GM13976 (cell line): ENCODE measurements around the gene AIM2.
"Not testable (repeated sequence)": the region's sequence is repeated elsewhere in the genome, so short reads cannot be mapped to it uniquely, and the experiment has no call there.

Experiments
- DNase-seq: peaks from one replicate; pipeline ENCODE4 v3.0.0; 2012; ENCODE audit warnings: low spot score
- in situ Hi-C: fragments of 300-500 bp; cut with MboI; formaldehyde crosslinking; loops from one replicate; pipeline ENCODE4 v1.12.0; 2022; ENCODE audit warnings: low sequenced_read_pairs, mixed read lengths, inconsistent platforms; ENCODE audit not compliant: unreplicated experiment
- TF ChIP-seq, protein P1 (sequence below): IDR thresholded peaks from 2 replicates; pipeline ENCODE4 v1.5.1; 2012; ENCODE audit warnings: borderline replicate concordance, mild to moderate bottlenecking; ENCODE audit not compliant: insufficient read depth; ENCODE audit errors: extremely low read depth, missing control alignments, control extremely low read depth

Gene AIM2, protein sequence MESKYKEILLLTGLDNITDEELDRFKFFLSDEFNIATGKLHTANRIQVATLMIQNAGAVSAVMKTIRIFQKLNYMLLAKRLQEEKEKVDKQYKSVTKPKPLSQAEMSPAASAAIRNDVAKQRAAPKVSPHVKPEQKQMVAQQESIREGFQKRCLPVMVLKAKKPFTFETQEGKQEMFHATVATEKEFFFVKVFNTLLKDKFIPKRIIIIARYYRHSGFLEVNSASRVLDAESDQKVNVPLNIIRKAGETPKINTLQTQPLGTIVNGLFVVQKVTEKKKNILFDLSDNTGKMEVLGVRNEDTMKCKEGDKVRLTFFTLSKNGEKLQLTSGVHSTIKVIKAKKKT

DNA sequence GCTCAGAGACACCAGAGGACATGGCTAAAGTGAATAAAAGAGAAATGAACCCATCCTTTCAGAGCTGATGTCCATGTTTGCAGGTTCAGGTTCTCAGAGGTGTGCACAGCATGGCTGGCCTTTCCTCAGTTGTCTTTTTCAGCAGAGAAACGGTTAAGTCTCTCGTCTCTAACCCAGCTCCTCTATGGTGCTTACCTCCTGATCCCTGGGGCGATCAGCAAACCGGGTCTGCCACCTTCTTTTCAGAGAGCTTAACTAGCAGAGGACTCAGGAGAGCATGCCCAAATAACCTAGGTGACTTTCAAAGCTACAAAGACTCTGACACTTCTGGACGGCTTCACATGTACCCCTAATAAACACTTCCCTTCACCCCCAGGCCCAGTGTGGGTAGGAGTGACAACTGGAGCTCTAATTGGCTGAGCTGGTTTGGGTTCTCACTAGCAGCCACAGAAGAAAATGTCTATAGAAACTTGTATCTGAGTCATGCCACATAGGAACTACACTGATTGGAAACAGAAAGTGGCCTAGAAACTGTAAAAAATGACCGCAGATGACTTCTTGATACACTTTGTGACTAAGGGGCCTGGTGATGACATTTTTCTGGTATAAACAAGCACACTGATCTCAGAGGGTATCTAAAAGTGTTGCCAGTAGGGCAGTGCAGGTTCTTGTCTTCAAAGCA, at the start of gene AIM2:
Gene AIM2 (minus strand): TSS at position 329 of the 682 bp plus-strand sequence. CDS start 3,267 bp downstream, outside the sequence.
- in situ Hi-C loops = no loop called here
- DNase-seq = peak; percentile 48
- TF ChIP-seq, protein P1, sequence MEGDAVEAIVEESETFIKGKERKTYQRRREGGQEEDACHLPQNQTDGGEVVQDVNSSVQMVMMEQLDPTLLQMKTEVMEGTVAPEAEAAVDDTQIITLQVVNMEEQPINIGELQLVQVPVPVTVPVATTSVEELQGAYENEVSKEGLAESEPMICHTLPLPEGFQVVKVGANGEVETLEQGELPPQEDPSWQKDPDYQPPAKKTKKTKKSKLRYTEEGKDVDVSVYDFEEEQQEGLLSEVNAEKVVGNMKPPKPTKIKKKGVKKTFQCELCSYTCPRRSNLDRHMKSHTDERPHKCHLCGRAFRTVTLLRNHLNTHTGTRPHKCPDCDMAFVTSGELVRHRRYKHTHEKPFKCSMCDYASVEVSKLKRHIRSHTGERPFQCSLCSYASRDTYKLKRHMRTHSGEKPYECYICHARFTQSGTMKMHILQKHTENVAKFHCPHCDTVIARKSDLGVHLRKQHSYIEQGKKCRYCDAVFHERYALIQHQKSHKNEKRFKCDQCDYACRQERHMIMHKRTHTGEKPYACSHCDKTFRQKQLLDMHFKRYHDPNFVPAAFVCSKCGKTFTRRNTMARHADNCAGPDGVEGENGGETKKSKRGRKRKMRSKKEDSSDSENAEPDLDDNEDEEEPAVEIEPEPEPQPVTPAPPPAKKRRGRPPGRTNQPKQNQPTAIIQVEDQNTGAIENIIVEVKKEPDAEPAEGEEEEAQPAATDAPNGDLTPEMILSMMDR = no peak

DNA sequence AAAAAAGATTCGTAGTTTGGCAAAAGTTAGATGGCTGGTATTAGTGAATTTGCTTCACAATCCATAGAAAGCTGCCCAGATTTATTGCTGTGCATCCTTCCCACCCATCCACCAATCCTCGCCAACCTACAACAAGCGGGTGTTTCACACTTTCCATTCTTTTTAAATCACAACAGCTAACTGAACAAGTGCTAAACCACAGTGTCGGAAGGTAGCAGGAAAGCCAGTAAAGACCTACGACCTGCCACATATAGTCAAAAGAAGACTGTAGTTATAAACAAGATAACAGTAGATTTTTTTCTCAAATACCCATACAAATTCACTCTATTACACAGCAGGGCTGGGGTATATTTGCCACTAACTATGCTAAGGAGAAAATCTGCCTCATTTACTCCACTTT, 47.0 kb upstream of the AIM2 start:
- TF ChIP-seq, protein P1 = no peak
- in situ Hi-C loops = no loop called here
- DNase-seq = no peak

DNA sequence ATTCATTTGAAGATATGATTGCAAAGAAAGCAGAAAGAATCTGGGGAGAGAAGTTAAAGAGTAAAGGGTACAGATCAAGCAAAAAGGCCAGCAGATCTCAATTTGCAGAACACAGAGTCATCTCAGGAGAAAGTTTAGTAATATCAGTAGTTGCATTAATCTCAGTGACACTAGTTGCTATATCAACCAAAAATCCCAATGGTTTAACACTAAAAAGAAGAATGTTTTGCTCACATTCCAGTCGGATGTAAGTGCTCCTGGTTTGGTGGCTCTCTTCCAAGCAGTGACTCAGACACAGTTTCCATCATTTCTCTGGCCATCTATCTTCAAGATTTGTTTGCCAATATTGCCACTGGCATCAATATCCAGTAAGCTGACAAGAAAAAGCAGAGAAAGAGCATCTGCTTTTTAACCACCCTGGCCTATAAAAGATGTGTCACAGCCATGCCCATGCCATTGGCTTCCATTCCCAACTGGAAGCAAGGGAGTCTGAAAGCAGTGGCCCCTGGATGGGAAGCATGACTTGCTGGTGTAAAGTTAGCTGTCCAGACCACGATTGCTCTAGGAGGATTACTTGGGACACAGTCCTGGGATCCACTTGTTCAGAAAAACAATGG, 45.5 kb upstream of the AIM2 start:
- TF ChIP-seq, protein P1 = no peak
- in situ Hi-C loops = no loop called here
- DNase-seq = peak; percentile 45

DNA sequence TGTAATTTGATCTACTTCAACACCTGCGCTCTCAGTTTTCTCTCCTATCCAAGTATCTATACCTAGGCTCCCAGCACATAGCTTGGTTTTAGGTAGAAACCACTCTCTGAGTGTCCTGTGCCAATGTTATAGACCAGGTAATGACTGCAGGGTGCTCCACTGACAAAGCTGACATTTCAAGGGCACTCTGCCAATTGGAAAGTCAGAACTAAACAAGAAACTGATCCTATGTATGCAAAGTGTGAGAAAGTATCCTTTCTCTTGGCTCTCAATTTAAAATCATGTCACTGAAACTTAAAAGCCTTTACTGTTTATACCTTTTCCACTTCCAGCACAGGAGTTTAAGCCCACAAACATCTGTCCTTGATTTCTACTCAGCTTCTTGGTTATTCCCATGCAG, 45.0 kb upstream of the AIM2 start:
- TF ChIP-seq, protein P1 = no peak
- no peak for DNase-seq
- in situ Hi-C loops = no loop called here

DNA sequence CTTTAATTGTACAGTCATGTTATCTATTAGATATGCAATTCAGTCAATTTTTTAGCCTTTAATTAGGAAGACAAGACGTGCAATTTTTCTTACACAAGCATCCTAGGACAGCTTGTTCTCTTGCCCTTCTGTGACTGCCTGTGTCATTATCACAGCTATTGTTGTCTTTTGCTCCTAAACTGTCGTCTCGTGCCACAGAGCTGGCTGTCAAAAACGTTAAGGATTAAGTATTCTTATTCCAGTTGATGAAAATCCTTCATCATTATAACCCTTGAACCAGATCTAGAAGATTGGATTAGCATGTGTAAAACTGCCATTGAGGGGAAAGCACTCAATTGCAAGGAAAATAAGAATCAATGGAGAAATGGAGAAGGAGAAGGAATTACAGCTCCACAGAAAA, 43.8 kb upstream of the AIM2 start:
- in situ Hi-C loops = no loop called here
- TF ChIP-seq, protein P1 = no peak
- no peak for DNase-seq

DNA sequence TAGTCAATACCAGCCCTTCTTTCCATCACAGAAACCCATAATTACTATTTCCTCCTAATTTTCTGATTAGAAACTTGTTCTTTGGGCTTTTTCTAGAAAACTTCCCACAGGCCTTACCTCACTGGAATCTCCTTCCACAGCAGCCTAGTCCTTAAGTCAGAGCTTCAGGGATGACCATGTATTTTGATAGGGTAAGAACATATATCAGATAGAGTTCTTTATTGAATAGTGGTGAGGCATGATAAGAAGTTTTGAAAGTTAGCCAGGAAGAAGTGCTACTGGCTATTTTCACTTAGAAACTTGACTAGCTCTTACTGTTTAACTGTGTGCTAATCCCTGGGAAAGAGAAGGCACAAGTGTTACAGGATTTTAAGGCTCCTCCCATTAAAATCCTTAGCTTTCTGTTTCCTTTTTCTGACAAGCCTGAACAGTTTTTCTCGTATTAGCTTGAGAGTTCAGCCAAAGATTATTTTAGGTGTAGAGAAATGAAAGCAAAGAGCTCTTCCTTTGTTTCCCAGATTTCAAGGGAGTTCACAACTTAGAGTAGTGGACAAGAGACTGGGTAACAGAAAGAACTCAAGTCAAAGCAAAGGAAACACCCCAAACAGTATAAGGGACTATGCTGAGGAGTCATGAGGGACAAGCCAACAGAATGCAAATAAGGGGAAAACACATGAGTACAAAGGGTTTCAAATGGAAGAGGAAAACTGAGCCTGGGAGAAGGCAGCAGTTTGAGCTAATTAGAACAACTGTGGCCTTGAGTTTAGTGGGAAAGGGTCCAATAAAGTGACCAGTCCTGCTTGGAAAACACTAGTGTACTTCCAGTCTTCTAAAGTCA, 37.2 kb upstream of the AIM2 start:
- in situ Hi-C loops = no loop called here
- DNase-seq = no peak
- TF ChIP-seq, protein P1 = no peak

DNA sequence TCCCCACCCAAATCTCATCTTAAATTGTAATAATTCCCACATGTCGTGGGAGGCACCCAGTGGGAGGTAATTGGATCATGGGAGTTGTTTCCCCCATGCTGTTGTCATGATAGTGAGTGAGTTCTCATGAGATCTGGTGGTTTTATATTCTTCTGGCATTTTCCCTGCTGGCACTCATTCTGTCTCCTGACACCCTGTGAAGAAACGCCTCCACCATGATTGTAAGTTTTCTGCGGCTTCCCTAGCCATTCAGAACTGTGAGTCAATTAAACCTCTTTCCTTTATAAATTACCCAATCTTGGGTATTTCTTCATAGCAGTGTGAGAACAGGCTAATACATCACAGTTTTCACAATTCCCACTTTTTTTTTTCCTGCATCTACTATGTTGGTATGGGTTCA, 26.5 kb upstream of the AIM2 start:
- not testable (repeated sequence) for DNase-seq

More for the DNA sequence above, 26.5 kb upstream of the AIM2 start:
- in situ Hi-C loops = not testable (repeated sequence)
